Hepatic stellate cell (primary cell): ENCODE measurements around the gene FGFR2.
"Not testable (repeated sequence)": the region's sequence is repeated elsewhere in the genome, so short reads cannot be mapped to it uniquely, and the experiment has no call there.

Experiments used
- DNase-seq: peaks from one replicate; pipeline ENCODE4 v3.0.0; 2011; ENCODE audit warnings: low spot score

FGFR2 gene

DNA sequence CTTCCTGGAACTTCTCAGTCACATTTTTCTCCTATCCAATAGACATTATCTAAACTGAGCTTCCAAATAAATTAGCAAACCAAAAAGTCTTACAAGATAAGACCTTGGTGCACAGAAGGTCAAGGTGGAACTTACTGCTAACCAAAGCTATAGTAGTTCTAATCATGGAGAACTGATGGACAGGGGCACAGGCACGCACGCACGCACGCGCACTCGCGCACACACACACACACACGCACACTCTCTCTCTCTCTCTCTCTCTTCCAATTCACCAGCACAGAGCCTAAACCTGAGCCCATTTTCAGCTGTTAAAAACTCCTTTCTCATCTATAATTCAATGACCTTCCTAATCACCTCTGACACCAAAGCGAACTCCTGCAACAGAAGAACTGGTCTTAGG, 7.5 kb downstream of the FGFR2 start:
- DNase-seq: no peak

DNA sequence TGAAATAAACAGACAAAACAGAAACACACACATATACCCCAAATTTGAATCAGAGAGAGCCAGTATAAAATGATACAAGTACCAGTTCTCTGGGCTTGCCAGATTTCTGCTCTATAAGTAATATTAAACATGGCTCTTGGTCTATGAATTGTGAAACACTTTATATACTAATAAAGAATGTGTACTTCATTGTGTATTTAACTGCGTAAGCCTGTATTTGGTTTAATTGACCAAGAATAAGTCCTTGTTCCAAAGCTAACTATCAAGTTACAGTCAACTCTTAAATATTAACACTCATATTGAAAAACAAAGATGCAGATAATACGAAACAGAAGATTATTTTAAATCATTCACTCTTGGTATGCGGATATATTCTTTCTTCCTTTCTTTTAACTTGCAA, 8.7 kb downstream of the FGFR2 start:
- no peak for DNase-seq

DNA sequence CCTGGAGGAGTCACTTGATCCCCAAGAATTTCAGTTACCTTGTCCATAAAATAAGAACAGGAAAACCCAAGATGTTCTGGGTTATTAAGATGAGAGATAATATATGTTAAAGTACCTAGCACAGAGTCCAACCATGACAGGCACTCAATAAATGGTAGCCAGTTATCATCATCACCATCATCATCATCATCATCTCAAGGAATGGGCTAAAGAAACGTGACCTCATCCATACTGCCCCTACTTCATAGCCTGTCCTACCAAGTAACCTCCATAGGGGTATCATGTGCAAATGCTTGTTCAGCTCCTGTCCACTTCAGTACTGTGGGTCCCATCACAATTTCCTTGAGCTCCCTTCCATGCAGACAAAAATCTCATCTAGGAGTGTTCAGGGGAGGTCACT, 14.4 kb downstream of the FGFR2 start:
- no peak for DNase-seq

DNA sequence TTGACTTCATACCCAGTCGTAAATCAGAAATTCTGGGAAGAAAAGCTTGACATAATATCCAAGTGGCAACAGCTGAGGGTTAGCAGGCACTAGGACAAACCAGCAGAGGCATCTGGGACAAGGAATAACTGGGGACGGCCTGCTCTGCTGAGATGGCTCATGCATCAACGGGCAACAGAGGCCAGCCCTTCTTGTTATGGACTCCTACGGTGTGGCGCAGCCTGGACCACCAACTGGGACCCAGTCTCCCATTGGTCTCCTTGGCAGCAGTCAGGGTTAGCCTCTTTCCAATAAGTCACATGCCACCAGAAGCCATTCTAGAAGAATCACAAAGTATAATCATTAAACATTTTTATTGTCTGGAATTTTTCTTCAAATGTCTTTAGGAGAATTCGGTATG, 15.0 kb downstream of the FGFR2 start:
- DNase-seq: no peak

DNA sequence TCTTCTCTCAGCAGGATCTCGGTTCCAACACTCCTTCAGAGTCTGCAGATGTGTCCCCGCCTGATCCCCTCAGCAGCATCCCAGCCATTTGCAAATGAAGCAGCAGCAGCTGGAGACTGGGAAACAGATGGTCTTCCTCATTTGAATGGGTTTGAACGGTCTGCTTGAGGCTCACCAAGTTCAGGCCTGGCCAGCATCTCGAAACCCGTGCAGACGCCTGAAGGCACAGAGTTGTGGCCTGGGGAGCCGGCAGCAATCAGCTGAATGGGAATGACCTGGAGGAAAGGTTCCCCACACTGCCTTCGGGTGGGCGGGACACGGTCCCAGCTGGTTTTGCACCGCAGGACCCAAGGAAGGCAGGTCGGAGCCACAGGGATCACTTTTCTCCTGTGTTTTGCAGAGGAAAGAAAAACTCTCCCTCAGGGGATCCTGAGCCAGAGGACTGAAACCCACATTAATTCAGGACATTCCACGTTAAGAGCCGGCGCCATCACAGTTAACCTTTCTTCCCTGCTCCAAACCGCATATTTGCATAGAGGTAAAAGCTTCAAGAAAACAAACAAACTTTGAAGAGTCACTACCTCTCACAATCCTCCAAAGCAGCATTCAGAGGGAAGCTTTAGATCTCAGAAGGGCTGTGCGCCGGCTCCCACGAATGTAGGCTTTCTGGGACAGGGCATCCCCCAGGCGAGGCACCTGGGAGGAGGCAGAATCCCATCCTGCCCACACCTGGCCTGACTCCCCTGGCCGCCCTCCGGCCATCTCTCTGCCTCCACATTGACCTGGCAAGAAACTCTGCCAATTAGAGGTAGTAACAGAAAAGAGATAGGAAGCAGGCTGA, 17.7 kb downstream of the FGFR2 start:
- no peak for DNase-seq

DNA sequence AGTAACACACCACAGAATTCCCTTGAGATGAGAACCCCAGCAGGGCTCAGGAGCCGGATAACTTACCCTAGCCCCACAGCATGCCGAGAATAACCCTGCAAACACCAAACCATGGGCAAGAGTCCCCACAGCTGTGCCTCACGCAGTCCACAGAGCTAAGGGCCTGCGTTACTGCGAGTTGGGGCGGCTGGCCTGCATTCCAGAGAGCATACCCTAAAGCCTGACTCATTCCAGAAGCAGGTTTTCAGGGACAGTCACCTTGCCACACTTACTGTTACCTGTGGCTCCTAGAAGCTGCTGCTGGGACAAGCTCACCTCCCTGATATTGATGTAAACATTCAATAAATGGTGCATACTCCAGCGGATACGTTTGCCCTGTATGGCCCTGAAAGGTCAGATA, 18.6 kb downstream of the FGFR2 start:
- no peak for DNase-seq

DNA sequence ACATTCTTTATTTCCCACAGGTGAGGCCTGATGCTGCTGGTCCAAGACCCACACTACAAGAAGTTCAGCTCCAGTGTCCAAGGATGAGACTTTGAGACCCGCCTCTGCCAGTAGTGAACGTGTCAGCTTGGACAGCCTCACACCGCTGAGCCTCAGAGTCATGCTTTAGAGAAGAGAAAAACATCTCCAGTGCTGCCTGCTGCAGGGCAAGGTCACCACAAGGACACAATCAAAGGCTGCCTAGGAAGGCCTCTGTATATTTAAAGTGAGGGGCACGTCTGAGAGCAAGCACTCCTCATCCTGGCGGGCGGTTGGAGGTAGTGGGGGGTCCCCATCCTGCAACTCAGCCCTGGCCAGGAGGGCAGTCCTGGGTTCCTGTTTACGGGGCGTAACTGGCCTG, 19.3 kb downstream of the FGFR2 start:
- DNase-seq: no peak

DNA sequence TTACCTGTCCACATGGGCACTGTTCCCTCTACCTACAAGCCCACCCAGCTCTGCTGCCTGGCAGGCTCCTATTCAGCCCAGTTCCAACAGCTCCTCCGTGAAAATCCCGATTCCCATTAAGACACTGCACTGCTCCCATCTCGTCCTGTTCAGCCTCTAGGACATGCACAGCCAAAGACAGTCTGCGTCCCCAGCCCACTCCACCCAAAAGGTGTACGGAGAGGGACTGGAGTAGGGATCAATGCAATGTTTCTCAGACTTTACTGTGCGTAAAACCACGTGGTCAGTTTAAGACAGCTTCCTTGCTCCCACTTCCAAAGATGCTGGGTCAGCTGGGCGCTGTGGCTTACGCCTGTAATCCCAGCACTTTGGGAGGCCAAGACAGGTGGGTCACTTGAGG, 19.9 kb downstream of the FGFR2 start:
- DNase-seq: no peak

DNA sequence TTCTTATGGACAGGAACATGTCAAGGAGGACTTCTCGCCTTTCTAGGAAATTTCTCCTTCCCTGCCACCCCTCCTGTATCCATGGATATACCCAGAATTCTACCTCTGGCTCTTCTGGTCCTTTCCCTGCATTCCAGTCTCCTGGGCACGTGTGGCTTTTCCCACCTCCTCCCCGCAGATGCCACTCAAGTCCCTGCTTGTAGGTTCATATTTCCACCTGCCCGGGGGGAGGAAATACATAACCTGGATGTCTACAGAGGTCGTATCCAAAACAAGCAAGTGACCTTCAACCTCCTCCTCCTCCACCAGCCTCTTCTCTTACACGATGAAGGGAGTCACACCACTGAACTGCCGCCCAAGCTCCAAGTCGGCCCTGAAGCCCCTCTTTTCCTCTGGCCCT, 20.7 kb downstream of the FGFR2 start:
- DNase-seq: no peak

DNA sequence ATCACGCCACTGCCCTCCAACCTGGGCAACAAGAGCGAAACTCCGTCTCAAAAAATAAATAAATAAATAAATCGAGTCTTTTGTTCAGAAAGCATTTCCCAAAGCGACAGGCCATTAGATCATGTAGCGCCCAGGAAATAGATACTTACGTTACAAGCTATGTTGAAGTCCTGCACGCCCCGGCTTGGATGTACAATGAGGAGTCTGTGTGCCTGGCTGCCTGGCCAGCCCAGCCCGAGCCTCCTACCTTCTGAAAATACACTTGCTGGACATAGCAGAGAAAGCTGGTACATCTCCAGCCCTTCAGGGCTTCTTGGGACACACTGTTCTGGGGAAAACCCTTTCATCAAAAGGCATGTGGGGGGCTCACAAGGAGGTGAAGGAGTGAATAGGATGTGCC, 22.1 kb downstream of the FGFR2 start:
- no peak for DNase-seq

DNA sequence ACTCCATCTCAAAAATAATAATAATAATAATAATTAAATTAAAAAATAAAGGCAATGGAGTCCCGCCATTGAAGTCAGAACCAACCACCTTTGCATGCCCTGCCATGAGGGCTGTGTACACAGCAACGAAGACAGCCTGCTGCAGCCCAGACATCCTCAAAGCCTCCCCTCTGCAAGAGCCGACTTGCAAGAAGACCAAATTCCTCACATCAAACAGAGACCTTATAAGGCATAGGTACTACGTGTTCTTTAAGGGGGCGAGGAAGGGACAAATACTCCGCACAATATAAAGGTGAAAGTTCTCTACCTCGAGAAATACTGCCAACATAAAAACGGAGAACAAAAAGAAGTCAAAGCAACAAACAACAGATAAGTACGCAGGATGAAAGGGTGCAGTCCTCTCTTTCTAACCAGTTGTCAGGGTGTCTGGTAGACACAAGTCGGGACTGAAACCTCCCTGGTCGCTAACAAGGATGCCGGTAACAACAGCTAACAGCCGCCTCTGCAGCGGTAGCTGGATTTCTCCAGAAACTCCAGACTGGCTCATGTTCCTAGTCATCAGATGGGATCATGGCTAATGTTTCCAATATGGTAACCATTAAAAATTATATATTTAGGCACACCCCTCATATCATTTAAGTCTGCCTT, 23.6 kb downstream of the FGFR2 start:
- DNase-seq: no peak

DNA sequence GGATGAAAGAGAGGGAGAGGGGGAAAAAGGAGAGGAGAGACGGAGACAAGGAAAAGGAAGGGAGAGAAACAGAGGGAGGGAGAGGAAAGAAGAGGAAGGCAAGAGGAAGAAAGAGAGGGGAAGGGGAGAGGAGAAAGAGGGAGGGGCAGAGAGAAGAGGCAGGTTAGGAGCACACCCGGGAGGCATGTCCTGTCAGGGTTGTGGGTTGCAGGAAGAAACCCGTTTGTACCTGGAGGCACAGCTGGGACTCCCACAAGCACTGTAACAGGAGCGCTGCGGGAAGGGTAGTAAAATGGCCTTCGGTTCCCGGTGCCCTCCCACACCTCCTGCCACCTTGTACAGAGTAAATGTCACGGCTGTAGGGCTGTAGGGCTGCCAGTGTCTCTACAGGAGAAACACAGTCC, 24.7 kb downstream of the FGFR2 start:
- no peak for DNase-seq

DNA sequence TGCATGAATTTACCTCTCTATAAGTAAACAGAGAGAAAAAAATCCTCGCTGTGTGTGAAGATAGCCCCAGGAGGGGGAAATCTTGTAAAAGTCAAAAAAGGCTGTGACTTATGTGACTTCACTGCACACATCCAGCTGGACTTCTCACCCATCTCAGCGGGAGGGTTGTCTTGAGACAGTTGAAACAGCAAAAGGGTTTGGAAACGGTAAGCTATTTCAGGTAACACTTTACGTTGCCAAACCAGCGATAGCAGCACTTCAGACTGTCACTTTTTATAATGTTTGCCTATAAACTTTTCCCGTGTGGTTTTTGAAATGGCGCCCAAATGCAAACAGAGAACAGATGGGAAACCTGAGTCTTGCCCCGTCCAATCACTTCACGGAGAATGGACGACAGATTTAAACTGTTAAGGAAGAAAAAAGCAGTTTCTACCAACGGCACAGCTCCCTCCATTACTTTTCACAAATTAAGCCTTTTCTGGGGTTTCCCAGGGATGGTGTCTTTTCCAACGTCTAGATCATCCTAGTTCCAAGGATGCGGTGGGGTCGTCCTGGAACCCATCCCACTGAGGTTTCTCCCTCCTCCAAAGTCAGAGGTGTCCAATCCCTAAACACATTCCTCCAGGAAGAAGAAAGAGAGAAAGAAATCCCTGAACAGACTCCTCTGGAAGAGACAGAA, 25.2 kb downstream of the FGFR2 start:
- DNase-seq: no peak

DNA sequence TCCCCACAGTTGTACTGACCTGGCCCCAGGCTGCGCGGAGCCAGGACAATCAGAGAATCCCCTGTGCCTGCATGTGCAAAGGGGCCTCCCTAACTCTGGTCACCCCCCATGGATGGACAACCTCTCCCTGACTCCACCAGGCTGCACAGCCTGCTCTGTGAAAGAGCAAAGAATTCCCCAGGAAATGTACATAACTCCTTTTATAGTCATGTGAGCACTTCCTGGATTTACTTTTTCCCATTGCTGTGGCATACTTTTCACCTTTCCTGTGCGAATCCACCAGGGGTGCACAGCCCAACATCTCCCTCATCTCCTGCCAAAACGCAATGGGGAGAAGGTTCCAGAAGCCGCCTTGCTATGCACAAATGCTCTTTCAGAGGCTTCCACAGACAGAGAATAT, 27.9 kb downstream of the FGFR2 start:
- no peak for DNase-seq

DNA sequence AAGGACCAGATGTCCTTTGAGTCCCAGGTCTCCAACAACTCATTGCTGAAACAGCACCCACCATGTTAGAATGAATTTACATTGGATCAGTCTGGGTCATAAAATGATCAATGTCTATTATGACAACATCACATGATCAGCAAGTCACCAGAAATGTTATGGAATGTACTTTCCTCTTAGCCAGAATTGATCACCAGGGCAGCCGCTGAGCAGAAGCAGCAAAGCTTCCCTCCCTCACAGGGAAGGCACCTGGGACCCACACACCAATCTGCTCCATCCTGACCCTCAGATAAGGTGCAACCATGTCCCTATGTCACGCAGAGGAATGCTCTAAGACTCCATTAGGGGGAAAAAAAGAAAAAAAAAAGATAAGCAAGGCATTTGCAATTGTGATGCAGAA, 30.0 kb downstream of the FGFR2 start:
- DNase-seq: no peak

DNA sequence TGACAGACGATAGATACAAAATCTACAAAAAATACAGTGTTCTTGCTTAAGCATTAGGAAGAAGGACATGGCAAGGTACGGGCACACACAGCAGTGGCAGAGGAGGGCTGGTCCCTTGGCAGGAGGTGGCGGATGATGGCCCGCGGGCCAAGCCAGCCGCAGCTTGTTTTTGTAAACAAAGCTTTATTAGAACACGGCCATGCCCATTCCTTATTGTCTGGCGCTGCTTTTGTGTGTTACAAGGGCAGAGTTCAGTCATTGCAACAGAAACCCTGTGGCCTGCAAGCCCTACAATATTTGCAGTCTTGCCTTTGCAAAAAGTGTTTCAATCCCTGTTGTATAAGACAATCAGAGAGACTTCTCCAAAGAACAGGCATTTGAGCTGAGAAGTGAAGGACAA, 30.7 kb downstream of the FGFR2 start:
- DNase-seq: no peak

DNA sequence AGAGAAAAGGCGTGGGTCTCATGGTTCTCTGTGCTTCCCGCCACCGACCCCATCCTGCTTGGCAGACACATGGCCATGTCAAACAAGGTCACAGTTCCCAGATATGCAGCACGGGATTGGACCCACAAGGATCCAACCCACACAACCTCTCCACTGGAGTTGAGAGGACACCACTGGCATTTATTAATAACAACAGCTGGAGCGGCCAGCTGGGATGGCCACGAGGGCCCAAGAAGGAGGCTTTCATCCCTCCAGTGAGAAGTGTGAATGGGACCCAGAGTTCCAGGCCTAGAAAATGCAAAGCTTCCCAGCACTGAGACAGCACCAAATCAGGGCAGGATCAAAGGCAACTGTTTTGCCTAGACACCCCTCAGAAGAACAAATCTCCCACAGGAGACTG, 31.5 kb downstream of the FGFR2 start:
- DNase-seq: no peak

DNA sequence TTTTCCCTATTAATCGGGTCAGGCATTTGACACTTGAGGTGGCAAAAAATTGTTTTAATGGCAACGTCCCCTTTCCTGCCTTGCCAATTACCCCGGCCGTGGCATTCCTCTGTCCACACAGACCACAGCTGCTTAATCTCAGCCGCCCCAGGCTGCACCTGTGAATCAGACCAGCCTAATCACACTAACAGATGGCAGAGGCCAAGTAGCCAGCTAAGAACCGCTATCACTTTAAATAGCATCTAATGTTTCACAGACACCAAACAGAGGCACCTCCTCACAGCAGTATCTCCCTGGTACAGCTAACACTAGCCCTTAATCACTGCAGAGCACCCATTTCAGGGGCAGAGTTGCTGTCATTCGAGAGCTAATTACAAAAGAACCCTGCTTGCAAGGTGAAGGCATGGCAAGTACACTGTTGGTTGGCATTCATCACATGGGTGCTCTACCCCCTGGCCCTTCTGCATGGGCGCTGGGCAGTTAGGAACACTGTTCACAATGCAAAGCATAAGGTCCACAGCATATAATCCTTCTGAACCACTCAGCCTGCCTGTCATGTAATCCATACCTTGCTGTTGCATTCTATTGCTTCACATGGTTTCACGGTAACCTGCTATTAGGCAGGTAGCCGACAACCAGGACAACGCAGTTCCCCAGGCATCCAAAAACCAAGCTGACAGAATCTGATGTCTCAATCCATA, 38.8 kb downstream of the FGFR2 start:
- no peak for DNase-seq

DNA sequence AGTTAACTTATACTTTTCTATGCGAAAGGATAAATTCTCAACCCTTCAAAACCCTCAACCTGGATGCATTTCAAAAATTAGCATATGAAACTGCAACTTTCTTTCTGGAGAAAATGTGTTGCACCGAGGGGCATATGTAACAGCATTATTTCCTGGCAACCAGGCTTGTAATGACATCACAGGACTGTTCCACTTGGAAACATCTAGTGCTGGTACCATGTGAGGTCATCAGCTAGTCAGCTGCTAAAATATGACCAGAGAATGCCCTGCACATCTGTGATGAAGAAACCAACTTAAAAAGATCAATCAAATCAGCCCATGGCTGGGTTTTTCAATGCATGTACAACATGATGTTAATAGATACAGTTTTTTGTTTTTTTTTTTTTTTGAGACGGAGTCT, 40.0 kb downstream of the FGFR2 start:
- DNase-seq: no peak

DNA sequence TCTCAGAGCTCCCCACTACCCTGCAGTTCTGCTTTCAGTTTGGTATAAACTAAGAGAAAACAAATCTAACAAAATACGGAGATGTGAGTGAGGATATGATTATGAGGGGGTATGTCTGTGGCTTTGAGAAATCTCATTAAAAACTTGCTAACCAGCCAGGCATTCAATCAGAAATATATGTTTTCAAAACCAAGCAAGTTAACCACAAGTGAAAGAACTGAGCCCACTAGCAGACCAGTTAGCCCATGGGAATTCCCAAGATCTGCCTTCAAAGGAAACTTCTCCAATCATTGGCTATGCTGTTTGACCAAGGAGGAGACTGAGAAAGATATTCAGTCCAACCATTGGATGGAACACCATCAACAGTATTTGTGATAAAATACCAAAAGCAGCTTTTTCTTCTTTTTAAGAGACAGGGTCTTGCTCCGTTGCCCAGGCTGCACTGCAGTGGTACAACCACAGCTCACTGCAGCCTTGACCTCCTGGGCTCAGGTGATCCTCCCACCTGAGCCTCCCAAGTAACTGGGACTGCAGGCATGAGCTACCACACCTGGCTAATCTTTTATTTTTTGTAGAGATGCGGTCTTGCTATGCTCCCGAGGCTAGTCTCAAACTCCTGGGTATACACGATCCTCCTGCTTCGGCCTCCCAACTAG, 41.2 kb downstream of the FGFR2 start:
- no peak for DNase-seq

DNA sequence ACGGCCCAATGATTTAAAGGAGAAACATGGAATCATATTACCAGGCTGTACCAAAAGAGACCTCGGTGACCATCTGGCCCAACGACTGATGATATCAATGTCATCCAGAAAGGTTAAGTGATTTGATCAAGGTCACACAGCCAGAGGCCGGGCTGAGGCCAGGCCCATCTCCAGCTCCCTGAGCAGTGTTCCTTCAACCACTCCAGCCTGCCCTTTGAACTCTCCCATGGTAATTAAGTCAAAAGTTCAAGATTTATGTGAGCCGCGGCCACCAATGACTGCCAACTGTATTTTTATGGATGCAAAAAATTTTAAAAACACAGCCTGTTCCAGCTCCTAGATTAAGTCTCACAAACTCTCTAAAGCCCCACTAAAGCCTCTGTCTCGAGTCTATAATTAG, 41.8 kb downstream of the FGFR2 start:
- DNase-seq: no peak

DNA sequence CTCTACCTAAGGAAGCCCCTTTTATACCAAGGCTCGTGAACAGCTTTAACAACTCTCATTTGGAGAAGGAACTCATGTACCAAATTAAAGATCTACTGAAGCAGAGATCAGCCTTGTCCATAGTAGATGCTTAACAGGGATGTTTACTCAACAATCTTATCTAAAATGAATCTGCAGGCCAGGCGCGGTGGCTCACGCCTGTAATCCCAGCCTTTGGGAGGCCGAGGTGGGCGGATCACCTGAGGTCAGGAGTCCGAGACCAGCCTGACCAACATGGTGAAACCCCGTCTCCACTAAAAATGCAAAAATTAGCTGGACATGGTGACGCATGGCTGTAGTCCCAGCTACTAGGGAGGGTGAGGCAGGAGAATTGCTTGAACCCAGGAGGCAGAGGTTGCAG, 43.3 kb downstream of the FGFR2 start:
- DNase-seq: not testable (repeated sequence)
